ENCODE data around the gene PRKCH. TPM values are rescaled to one million over a fixed set of nuclear protein-coding genes. Genes with fewer than 3 reads are reported as not detected.

Gene PRKCH
- total RNA-seq, 3 donors from 2014 or later (not counting 1 experiment from before 2014, with no cell fraction given), result 610 to 756 (median 618) TPM

DNA sequence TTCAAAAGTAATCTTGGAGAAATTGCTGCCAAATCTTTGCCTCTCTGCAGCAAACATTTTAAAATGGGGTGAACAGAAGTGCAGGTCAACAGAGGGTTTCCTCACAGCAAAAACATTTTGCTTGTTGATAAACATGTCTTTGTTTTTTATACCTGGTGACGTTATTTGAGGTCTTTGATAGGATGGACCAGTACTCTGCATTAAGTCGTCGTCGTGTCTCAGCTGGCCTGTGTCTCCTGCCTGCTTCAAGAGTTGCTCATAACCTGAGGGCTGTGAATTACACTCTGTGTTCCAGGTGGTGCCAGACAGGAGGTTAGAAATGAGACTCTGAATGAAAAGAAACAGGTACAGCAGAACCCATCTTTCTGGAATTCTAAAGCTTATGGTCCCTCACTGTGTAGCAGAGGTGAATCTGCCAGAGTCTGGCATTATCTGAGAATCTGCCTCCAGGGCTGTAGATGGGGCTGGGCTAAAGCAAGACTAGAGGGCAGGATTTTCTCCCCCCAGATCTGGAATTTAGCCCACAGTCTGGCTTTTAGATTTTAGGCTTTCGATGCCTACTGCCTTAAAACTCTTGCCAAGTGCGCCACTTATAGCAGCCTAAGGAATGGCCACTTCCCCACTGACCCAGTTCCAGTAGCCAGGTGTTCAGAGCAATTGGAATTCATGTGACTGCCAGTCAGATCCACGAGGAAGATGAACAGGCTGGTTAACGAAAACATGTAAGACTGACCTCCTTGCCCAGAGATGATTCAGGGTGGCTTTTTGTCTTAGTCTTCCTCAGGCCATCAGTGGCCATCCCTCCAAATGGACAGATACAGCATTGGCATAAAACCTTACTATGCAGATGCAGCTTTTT is 161.2 kb downstream of the PRKCH start:
- TF ChIP-seq, protein P1, sequence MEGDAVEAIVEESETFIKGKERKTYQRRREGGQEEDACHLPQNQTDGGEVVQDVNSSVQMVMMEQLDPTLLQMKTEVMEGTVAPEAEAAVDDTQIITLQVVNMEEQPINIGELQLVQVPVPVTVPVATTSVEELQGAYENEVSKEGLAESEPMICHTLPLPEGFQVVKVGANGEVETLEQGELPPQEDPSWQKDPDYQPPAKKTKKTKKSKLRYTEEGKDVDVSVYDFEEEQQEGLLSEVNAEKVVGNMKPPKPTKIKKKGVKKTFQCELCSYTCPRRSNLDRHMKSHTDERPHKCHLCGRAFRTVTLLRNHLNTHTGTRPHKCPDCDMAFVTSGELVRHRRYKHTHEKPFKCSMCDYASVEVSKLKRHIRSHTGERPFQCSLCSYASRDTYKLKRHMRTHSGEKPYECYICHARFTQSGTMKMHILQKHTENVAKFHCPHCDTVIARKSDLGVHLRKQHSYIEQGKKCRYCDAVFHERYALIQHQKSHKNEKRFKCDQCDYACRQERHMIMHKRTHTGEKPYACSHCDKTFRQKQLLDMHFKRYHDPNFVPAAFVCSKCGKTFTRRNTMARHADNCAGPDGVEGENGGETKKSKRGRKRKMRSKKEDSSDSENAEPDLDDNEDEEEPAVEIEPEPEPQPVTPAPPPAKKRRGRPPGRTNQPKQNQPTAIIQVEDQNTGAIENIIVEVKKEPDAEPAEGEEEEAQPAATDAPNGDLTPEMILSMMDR (IDR thresholded peaks at IDR 0.05), result no peak
- Mint-ChIP-seq H3K9me3 (no peaks in the 10 kb centered on the region), H3K27me3 (ENCODE audit: low read depth in 2 of 2) (no peaks in the 10 kb centered on the region), H3K27ac (no peak overlapping the region), H3K4me1 (peaks cover 89 to 91% of the 10 kb centered on the region in 2 donors), H3K36me3 (peaks cover 30% of the 10 kb centered on the region), H3K4me3 (peak overlapping the region; percentile 18)
- H3K4me1 ChIP-seq (ENCODE audit: control insufficient read depth, insufficient read depth, low read length), result peaks cover 65% of the 10 kb centered on the region
- H3K9me3 ChIP-seq (ENCODE audit: control insufficient read depth, insufficient read depth, low read length), result no peaks in the 10 kb centered on the region
- peaks cover 67% of the 10 kb centered on the region for H3K36me3 ChIP-seq (ENCODE audit: control insufficient read depth, insufficient read depth, low read length)
- ATAC-seq (no peak), DNase-seq (no peak)
- H3K27me3 ChIP-seq (ENCODE audit: control insufficient read depth, insufficient read depth, low read length), result no peaks in the 10 kb centered on the region
- 93% methylated on average over 8 of the region's 8 CpGs for WGBS (ENCODE audit: insufficient coverage)
- no peak overlapping the region for H3K4me3 ChIP-seq (ENCODE audit: low read length)
- peak overlapping the region; percentile 57 for H3K27ac ChIP-seq (ENCODE audit: low read length)
- intact Hi-C loops (cut with micrococcal nuclease), result no loop called here

DNA sequence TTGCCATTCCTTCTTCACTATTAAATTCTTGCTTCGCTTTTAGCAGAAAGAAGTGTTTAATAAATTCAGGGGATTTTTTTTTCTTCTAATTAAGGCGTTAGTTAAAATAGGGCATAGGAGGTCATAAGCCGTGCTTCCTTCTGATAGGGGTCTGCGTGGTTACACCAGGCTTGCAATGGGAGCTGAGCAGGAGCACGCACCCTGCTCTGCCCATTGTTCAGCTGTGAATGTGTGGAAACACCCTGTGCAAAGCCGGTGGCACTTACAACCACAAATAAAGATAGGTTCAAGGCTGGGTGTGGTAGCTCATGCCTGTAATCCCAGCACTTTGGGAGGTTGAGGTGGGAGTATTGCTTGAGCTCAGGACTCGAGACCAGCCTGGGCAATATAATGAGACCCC is 162.1 kb downstream of the PRKCH start:
- intact Hi-C loops (cut with micrococcal nuclease), result no loop called here
- Histone ChIP-seq H3K4me3 (ENCODE audit: low read length) (no peak overlapping the region), H3K4me1 (ENCODE audit: control insufficient read depth, insufficient read depth, low read length) (peaks cover 56% of the 10 kb centered on the region), H3K36me3 (ENCODE audit: control insufficient read depth, insufficient read depth, low read length) (peaks cover 68% of the 10 kb centered on the region), H3K9me3 (ENCODE audit: control insufficient read depth, insufficient read depth, low read length) (no peaks in the 10 kb centered on the region), H3K27me3 (ENCODE audit: control insufficient read depth, insufficient read depth, low read length) (no peaks in the 10 kb centered on the region), H3K27ac (ENCODE audit: low read length) (peak overlapping the region; percentile 57)
- no peak for DNase-seq
- ATAC-seq, result peak; percentile 37 to 64 (median 61)
- Mint-ChIP-seq H3K9me3 (no peaks in the 10 kb centered on the region), H3K4me3 (peak overlapping the region; percentile 82), H3K27ac (no peak overlapping the region), H3K36me3 (peaks cover 31% of the 10 kb centered on the region), H3K4me1 (peaks cover 84 to 85% of the 10 kb centered on the region in 2 donors), H3K27me3 (ENCODE audit: low read depth in 2 of 2) (no peaks in the 10 kb centered on the region)
- 58% methylated on average over 5 of the region's 7 CpGs for WGBS (ENCODE audit: insufficient coverage)
- TF ChIP-seq, protein P1 (IDR thresholded peaks at IDR 0.05), result no peak

DNA sequence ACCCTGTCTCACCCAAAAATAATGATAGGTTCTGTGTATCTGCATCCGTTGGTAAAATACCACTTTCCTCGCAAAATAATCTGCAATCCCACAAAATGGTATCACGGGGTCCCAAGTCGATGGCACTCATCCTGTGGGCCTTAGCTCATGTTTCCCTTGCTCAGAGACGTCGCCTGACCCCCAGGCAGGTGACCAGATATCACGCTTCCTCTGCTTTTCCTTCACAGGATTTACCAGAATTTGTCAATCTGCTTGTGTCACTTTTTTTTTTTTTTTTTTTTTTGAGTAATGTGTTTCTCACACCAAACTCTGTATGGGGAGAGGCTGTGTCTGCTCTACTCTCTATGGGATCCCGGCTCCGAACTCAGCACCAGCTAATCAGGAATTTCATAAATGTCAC is 162.7 kb downstream of the PRKCH start:
- ATAC-seq (peak in 1 of 3 donors; percentile 26), DNase-seq (no peak)
- WGBS (ENCODE audit: insufficient coverage), result 73% methylated on average over 9 of the region's 9 CpGs
- Mint-ChIP-seq H3K27ac (no peak overlapping the region), H3K36me3 (peaks cover 31% of the 10 kb centered on the region), H3K4me3 (peak overlapping the region; percentile 75), H3K9me3 (no peaks in the 10 kb centered on the region), H3K4me1 (peaks cover 84 to 85% of the 10 kb centered on the region in 2 donors), H3K27me3 (ENCODE audit: low read depth in 2 of 2) (no peaks in the 10 kb centered on the region)
- peaks cover 50% of the 10 kb centered on the region for H3K4me1 ChIP-seq (ENCODE audit: control insufficient read depth, insufficient read depth, low read length)
- H3K27ac ChIP-seq (ENCODE audit: low read length), result peak overlapping the region; percentile 57
- peaks cover 73% of the 10 kb centered on the region for H3K36me3 ChIP-seq (ENCODE audit: control insufficient read depth, insufficient read depth, low read length)
- TF ChIP-seq, protein P1 (IDR thresholded peaks at IDR 0.05), result no peak
- no peaks in the 10 kb centered on the region for H3K27me3 ChIP-seq (ENCODE audit: control insufficient read depth, insufficient read depth, low read length)
- intact Hi-C loops (cut with micrococcal nuclease), result no loop called here
- no peaks in the 10 kb centered on the region for H3K9me3 ChIP-seq (ENCODE audit: control insufficient read depth, insufficient read depth, low read length)
- no peak overlapping the region for H3K4me3 ChIP-seq (ENCODE audit: low read length)

All from natural killer cell (primary cell).